A673 (cell line): ENCODE measurements around the gene NOB1. TPM values are rescaled to one million over a fixed set of nuclear protein-coding genes. Genes with fewer than 3 reads are reported as not detected.

Experiments
- BruUV-seq: library from RNA; stranded (reverse); fragments of 400-500 nt; replicated peaks from 2 replicates; lab custom pipeline; 2021; lab: Mats Ljungman, UMichigan
- CTCF ChIA-PET: fragments of 300-600 bp; sonication (Branson Sonifier 250); formaldehyde crosslinking; loops from one replicate; lab custom pipeline; 2022; ENCODE audit warnings: antibody characterized with exemption; lab: Charles Lee
- POLR2A ChIA-PET: fragments of 300-600 bp; sonication (Branson Sonifier 250); formaldehyde crosslinking; loops from one replicate; lab custom pipeline; 2022; ENCODE audit warnings: antibody characterized with exemption; ENCODE audit not compliant: low non-redundant PET; lab: Charles Lee
- DNase-seq: peaks from one replicate; pipeline ENCODE4 v3.0.0-alpha.2; 2015; ENCODE audit warnings: low spot score
- H3K27ac ChIP-seq: fragments of 200-600 bp; sonication (generic); 2 replicates; pipeline ENCODE4 v1.5.1; 2016; ENCODE audit warnings: mixed run types, low read depth, mild to moderate bottlenecking, mixed read lengths, antibody characterized with exemption, low read length; ENCODE audit not compliant: poor library complexity, severe bottlenecking
- H3K27me3 ChIP-seq: fragments of 200-600 bp; sonication (generic); replicated peaks from 2 replicates; pipeline ENCODE4 v1.6.1; 2017; ENCODE audit warnings: mixed run types, low read depth, mild to moderate bottlenecking, mixed read lengths, antibody characterized with exemption, low read length; ENCODE audit not compliant: insufficient read depth, poor library complexity
- H3K36me3 ChIP-seq: fragments of 200-600 bp; sonication (generic); 2 replicates; pipeline ENCODE4 v1.6.1; 2016; ENCODE audit warnings: mixed run types, mild to moderate bottlenecking, mixed read lengths, antibody characterized with exemption, low read length; ENCODE audit not compliant: insufficient read depth, poor library complexity, severe bottlenecking
- H3K4me1 ChIP-seq: fragments of 200-600 bp; sonication (generic); 2 replicates; pipeline ENCODE4 v1.6.1; 2017; ENCODE audit warnings: mixed run types, mild to moderate bottlenecking, mixed read lengths, antibody characterized with exemption, low read length; ENCODE audit not compliant: insufficient read depth, poor library complexity, severe bottlenecking
- H3K4me3 ChIP-seq: fragments of 200-600 bp; sonication (generic); 2 replicates; pipeline ENCODE4 v1.5.1; 2016; ENCODE audit warnings: low read depth, mixed run types, mild to moderate bottlenecking, mixed read lengths, low read length; ENCODE audit not compliant: poor library complexity, severe bottlenecking
- H3K9me3 ChIP-seq: fragments of 200-600 bp; sonication (generic); 2 replicates; pipeline ENCODE4 v1.6.1; 2016; ENCODE audit warnings: mixed run types, low read depth, mild to moderate bottlenecking, mixed read lengths, antibody characterized with exemption, low read length; ENCODE audit not compliant: poor library complexity, severe bottlenecking
- EZH2 ChIP-seq: fragments of 200-600 bp; sonication (generic); IDR thresholded peaks from 2 replicates; pipeline ENCODE4 v1.6.1; 2017; ENCODE audit warnings: borderline replicate concordance, low read depth, mild to moderate bottlenecking, mixed read lengths, antibody characterized with exemption, low read length; ENCODE audit not compliant: poor library complexity, severe bottlenecking
- intact Hi-C: fragments of 100-400 bp; cut with micrococcal nuclease; formaldehyde crosslinking; loops from one replicate; pipeline ENCODE4 v1.10.0; 2022; ENCODE audit not compliant: unreplicated experiment
- total RNA-seq: library from RNA; stranded (reverse); gene quantifications from 2 replicates; pipeline ENCODE4 v1.2.3, GENCODE V29; 2021
- TF ChIP-seq, protein P1 (sequence below): fragments of 300-800, 200-600 bp; sonication (generic); conservative IDR thresholded peaks from 2 replicates; pipeline ENCODE4 v1.5.1; 2017; ENCODE audit warnings: low read depth, mild to moderate bottlenecking, antibody characterized with exemption, low read length, moderate library complexity, mixed read lengths

NOB1 gene
- total RNA-seq, 1 experiment from 2014 or later = 93.3 TPM

- CTCF ChIA-PET = interaction anchor here (0.6 kb wide), 1 partner anchor 51 kb away, joined by 3 read pairs; the partner anchor contains the start of gene NOB1
- intact Hi-C loops = loop anchor here (10.0 kb wide), 1 partner anchor 231 kb away; no protein-coding TSS in a partner anchor
- Histone ChIP-seq H3K27ac (no peak overlapping the region), H3K4me3 (no peak overlapping the region), H3K4me1 (no peaks in the 10 kb centered on the region), H3K27me3 (no peaks in the 10 kb centered on the region), H3K9me3 (no peaks in the 10 kb centered on the region), H3K36me3 (peaks cover 4% of the 10 kb centered on the region)
- DNase-seq = no peak
- no TSS peak for BruUV-seq
- POLR2A ChIA-PET = no interaction called here
- TF ChIP-seq, protein P1, sequence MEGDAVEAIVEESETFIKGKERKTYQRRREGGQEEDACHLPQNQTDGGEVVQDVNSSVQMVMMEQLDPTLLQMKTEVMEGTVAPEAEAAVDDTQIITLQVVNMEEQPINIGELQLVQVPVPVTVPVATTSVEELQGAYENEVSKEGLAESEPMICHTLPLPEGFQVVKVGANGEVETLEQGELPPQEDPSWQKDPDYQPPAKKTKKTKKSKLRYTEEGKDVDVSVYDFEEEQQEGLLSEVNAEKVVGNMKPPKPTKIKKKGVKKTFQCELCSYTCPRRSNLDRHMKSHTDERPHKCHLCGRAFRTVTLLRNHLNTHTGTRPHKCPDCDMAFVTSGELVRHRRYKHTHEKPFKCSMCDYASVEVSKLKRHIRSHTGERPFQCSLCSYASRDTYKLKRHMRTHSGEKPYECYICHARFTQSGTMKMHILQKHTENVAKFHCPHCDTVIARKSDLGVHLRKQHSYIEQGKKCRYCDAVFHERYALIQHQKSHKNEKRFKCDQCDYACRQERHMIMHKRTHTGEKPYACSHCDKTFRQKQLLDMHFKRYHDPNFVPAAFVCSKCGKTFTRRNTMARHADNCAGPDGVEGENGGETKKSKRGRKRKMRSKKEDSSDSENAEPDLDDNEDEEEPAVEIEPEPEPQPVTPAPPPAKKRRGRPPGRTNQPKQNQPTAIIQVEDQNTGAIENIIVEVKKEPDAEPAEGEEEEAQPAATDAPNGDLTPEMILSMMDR = no peak
- no peak for TF ChIP-seq EZH2
Measured at GRCh38 chr16:69703638-69704037, 51.1 kb downstream of the NOB1 start.

DNA sequence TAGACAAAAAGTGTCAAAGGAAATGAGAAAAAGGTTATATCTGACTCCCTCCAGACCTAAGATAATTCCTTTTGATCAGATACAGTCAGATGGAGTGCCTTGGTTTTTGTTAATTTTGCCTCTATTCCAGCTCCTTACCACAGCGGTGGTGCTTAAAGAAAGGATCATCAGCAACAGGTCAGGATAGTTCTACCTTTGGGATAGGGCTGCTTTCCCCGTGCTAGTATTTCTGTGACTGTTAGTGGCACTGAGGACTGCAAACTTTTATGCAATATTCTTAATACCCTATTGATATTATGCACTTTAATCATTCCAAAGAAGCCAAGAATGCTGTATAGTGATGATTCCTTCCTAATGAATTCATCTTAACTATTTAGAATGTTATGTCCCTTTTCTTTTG, 52.9 kb downstream of the NOB1 start:
- CTCF ChIA-PET = no interaction called here
- no peaks in the 10 kb centered on the region for H3K4me1 ChIP-seq
- DNase-seq = no peak
- POLR2A ChIA-PET = no interaction called here
- intact Hi-C loops = loop anchor here (10.0 kb wide), 1 partner anchor 233 kb away; no protein-coding TSS in a partner anchor
- BruUV-seq = no TSS peak
- peaks cover 10% of the 10 kb centered on the region for H3K36me3 ChIP-seq
- H3K27me3 ChIP-seq = no peaks in the 10 kb centered on the region
- no peak overlapping the region for H3K4me3 ChIP-seq
- no peaks in the 10 kb centered on the region for H3K9me3 ChIP-seq
- no peak for TF ChIP-seq EZH2
- TF ChIP-seq, protein P1 = no peak
- no peak overlapping the region for H3K27ac ChIP-seq

DNA sequence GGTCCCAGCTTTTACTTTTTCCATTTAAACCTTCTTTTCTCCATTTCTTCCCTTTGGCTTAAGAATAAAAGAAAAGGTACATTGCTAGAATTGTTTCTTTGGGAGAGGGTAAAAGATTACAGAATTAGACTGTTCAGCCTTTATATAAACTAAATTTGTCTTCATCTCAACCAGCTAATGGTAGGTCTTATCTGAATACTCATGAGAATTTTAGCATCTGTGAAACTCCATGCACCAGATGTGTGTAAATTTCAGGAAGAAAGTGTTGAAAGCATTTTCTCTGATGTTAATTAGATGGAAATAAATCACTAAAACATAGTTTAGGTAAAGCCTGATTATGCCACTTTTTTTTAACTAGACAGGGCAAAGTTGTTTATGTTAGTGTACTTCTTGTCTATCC, 53.3 kb downstream of the NOB1 start:
- no TSS peak for BruUV-seq
- CTCF ChIA-PET = no interaction called here
- DNase-seq = no peak
- Histone ChIP-seq H3K27ac (no peak overlapping the region), H3K27me3 (no peaks in the 10 kb centered on the region), H3K4me1 (no peaks in the 10 kb centered on the region), H3K4me3 (no peak overlapping the region), H3K9me3 (no peaks in the 10 kb centered on the region), H3K36me3 (peaks cover 10% of the 10 kb centered on the region)
- intact Hi-C loops = loop anchor here (10.0 kb wide), 1 partner anchor 233 kb away; no protein-coding TSS in a partner anchor
- POLR2A ChIA-PET = no interaction called here
- TF ChIP-seq EZH2 = no peak

- H3K9me3 ChIP-seq = no peaks in the 10 kb centered on the region
- H3K36me3 ChIP-seq = peaks cover 18% of the 10 kb centered on the region
- ChIA-PET POLR2A (no interaction called here), CTCF (interaction anchor here (0.6 kb wide), 1 partner anchor 55 kb away, joined by 4 read pairs; the partner anchor contains the start of gene NOB1)
- intact Hi-C loops = loop anchor here (10.0 kb wide), 1 partner anchor 235 kb away; no protein-coding TSS in a partner anchor
- no TSS peak for BruUV-seq
- no peaks in the 10 kb centered on the region for H3K27me3 ChIP-seq
- H3K27ac ChIP-seq = no peak overlapping the region
- no peaks in the 10 kb centered on the region for H3K4me1 ChIP-seq
- no peak overlapping the region for H3K4me3 ChIP-seq
- TF ChIP-seq EZH2 = no peak
- TF ChIP-seq, protein P1 = no peak
- no peak for DNase-seq
Measured at GRCh38 chr16:69699915-69700314, 54.8 kb downstream of the NOB1 start.
